GM23248 (cell line): ENCODE measurements around the gene N4BP2.

Experiments
- EZH2 ChIP-seq: fragments of 200-600 bp; sonication (generic); IDR thresholded peaks from 2 replicates; pipeline ENCODE4 v1.6.1; 2018; ENCODE audit warnings: antibody characterized with exemption, mild to moderate bottlenecking; ENCODE audit not compliant: insufficient read depth, poor library complexity, severe bottlenecking
- EZH2phosphoT487 ChIP-seq: fragments of 200-600 bp; sonication (generic); IDR thresholded peaks from 2 replicates; pipeline ENCODE4 v1.6.1; 2018; ENCODE audit warnings: antibody characterized with exemption, moderate library complexity, mild to moderate bottlenecking, low read depth; ENCODE audit not compliant: insufficient read depth

DNA sequence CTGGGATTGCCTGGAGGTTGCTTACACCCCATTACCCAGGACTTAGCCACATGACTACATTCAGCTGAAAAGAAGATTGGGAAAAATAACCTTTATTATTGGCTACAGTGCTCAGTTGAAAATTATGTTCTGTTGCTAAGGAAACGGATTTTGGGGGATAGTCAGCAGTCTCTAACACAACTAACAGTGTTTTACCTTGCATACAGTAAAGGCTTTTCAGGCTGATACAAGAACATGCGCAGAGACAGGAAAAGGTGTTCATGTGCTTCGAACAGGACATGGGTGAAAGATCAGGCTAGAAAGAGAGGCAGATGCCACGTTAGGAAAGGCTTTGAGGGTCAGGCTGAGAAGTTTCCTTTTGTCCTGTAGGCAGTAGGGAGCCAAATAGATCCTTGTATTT is 125.4 kb downstream of the N4BP2 start:
- no peak for TF ChIP-seq EZH2
- TF ChIP-seq EZH2phosphoT487, result no peak
